Vagina (tissue), 2 donors: ENCODE measurements around the gene GRAMD4.

Experiments
- CTCF ChIP-seq, 3 experiments: fragments of 450-650 bp in 2 of 3; fragments of 200-600 bp in 1 of 3; sonication (generic) in 1 of 3; IDR thresholded peaks; one replicate each; pipeline ENCODE4 v1.5.1; 2017 to 2019; ENCODE audit warnings: antibody characterized with exemption in 3 of 3, mild to moderate bottlenecking in 2 of 3, moderate library complexity in 2 of 3
- POLR2A ChIP-seq, 2 donors: fragments of 450-650 bp; IDR thresholded peaks; one replicate each; pipeline ENCODE4 v1.6.1; 2017; ENCODE audit warnings: antibody characterized with exemption in 2 of 2, mild to moderate bottlenecking in 2 of 2, moderate library complexity in 2 of 2
- POLR2AphosphoS5 ChIP-seq, 2 donors: sonication (generic); formaldehyde crosslinking; IDR thresholded peaks; one replicate each; pipeline ENCODE4 v1.9.0; 2017; ENCODE audit warnings: antibody characterized with exemption in 2 of 2, mild to moderate bottlenecking in 2 of 2, low read depth in 1 of 2; ENCODE audit not compliant: insufficient read depth in 1 of 2

GRCh38 chr22:46612341-46612903, 7.8 kb upstream of the GRAMD4 start:
- TF ChIP-seq CTCF (IDR thresholded peaks at IDR 0.05) (no peak), POLR2AphosphoS5 (IDR thresholded peaks at IDR 0.05; ENCODE audit: insufficient read depth in 1 of 2, low read depth in 1 of 2) (no peak), POLR2A (IDR thresholded peaks at IDR 0.05) (no peak)
